AG20443 (cell line): ENCODE measurements around the gene XYLT1.

Experiments
- DNase-seq: peaks from one replicate; pipeline ENCODE4 v3.0.0; 2012; ENCODE audit warnings: low spot score, mixed read lengths

Gene XYLT1

DNA sequence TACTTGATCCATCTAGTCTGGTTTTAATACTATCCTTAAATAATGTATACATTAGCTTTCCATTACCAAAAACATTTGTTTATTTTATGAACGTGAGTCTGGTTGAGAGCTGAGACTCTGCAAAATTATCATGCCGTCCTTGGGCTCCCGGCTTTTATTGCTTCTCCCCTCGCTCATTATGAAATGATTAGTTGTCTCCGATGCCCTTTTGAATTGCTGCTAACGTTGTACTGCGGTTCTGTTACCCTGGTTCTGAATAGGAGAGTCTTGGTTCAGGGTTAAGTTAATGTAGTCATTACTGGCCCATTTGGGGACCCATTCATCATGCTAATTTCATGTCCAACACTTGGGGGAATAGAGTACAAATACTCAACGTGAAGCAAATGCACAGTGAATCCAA lies 12.8 kb downstream of the XYLT1 start:
- no peak for DNase-seq

GRCh38 chr16:17457513-17457912 lies 13.2 kb downstream of the XYLT1 start:
- no peak for DNase-seq

DNA sequence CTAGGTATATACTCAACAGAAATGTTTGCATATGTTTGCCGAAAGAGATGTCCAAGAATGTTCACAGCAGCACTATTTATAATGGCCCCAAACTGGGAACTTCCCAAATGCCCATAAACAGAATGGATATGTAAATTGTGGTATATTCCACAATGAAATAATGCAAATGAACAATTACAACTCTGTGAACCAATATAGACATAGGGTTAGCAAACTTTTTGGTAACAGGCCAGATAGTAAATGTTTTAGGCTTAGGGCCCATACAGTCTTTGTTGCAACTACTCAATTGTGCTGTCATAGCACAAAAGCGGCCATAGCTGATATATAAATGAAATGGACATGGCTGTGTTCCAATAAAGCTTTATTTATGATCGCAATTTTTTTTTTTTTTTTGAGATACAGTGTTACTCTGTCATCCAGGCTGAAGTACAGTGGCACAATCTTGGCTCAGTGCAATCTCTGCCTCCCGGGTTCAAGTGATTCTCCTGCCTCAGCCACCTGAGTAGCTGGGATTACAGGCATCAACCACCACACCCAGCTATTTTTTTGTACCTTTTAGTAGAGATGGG lies 16.5 kb downstream of the XYLT1 start:
- no peak for DNase-seq

- no peak for DNase-seq
These were observed 17.3 kb downstream of the XYLT1 start for GRCh38 chr16:17453364-17454038.

DNA sequence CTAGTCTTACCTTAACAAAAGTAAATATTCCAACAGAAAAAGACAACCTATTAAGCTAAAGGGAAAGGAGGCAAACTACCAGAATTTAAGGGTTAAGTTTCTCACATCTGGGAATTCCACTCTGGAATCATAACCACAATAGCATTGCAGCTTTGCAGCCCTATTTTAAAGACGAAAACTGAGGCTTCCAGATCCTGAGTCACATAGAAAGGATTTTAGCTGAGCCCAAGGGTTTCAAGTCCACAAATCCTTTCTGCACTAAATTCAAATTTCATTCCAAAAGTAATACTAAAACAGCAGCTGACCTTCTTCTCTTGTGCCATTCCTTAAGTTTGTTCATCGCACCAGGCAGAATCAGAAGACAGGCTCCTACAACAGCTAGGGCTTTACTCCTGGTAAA lies 17.8 kb downstream of the XYLT1 start:
- DNase-seq: peak; percentile 58

GRCh38 chr16:17451843-17452242 lies 18.9 kb downstream of the XYLT1 start:
- no peak for DNase-seq

GRCh38 chr16:17450291-17450690 lies 20.5 kb downstream of the XYLT1 start:
- DNase-seq: no peak

DNA sequence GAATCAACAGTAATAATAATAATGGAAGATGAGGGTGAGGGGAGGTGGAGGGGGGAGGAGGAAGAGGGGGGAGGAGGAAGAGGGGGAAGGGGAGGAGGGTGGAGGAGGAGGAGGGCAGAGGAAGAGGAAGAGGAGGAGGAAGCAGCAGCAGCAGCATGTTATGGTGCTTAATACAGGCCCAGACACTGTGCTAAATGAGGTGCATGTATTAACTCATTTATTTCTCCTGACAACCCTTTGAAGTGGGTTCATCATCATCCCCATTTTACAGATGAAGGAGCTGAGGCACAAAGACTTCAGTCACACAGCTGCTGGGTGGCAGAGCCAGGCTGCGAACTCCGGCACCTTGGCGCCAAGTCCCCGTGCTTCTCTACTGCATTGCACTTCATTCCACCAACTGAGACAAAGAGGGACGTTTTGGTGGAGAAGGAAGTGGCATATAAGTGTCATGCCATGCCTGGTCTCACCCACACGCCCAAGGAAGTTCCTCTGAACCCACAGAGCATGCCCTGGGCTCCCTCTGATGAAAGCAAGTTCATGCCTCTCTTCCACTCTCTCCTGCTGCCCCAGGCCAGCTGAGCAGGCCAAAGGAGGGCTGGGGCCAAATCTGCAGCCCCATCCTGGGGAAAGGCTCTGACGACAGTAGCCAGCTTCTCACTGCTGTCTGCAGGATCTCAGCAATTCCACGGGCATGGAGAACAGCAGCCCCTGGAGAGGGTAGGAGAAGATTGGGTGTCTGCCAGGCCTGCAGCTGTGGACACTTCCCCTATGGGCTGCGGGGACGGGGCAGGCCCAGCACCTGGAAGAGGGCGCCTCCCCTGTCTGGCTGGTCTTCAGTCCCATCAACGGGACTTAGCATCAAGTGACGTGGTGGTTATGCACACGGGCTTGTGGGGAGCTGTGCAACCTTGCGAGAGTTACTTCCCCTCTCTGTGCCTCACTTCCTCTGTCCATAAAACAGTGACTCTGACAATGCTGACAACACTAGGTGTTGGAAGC lies 21.8 kb downstream of the XYLT1 start:
- no peak for DNase-seq

- no peak for DNase-seq
These were observed 23.6 kb downstream of the XYLT1 start for GRCh38 chr16:17447101-17447569.

DNA sequence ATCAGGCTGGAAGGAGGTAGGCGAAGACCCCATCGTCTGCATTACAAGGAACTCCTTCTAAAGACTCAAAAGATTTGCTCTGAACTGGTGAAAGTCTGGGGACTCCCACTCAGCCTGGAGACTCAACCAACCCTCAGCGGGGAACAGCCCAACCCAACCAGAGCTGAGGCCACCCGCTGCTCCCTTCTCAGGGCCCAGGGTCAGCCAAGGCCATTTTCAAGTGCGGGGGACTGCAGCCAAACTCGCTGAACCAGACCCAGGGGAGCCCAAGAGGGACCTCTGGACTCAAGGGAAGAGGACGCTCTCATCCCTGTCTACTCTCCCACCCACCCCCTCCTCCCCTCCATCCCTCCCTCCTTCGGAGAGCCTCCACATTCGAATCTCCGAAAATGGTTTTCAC lies 24.1 kb downstream of the XYLT1 start:
- DNase-seq: no peak

GRCh38 chr16:17445421-17445820 lies 25.3 kb downstream of the XYLT1 start:
- DNase-seq: no peak

DNA sequence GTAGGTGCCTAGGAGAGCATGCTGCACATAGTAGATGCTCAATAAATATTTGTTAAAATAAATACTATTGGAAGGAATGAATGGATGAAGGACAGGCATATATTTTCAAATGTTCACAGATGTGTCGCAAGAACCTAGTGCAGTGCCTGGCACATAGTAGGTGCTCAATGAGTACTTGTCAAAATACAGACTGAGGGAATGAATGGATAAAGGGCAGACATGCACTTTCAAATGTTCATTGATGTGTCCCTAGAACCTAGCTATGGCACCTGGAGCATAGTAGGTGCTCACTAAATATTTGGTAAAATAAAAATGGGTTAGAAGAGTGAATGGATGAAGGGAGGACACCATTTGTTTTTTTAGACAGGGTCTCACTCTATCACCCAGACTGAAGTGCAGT lies 26.1 kb downstream of the XYLT1 start:
- DNase-seq: no peak

- no peak for DNase-seq
These were observed 30.6 kb downstream of the XYLT1 start for GRCh38 chr16:17440131-17440530.

- DNase-seq: no peak
These were observed 31.2 kb downstream of the XYLT1 start for GRCh38 chr16:17439580-17439979.

- no peak for DNase-seq
These were observed 32.8 kb downstream of the XYLT1 start for GRCh38 chr16:17437981-17438380.

DNA sequence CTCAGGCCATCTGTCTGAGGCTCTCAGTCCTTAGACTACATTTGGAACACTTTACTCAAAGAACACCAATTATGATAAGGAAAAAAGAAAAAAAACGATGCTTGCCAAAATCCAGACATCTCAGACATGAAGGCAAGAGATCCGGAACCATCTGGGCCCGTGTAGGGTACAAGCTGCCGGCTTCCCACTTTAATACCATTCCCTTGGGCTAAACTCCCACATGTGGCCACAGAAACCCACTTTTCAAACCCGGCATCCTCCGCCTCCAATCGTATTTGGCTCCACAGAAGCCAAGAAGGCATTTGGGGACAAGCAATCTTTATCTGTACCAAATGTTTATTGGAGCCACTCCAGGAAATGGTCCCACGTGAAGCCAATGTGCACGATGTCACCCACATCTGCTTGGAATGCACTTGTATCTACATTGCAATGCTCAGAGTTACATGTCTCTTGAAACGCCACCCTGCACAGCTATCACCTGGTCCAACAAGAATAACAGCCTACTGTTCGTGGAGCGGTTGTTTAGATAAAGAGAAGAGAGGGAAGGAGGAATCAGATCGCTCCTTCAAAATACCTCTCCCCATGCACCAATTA lies 33.5 kb downstream of the XYLT1 start:
- no peak for DNase-seq

- no peak for DNase-seq
These were observed 35.4 kb downstream of the XYLT1 start for GRCh38 chr16:17435318-17435717.

- no peak for DNase-seq
These were observed 36.9 kb downstream of the XYLT1 start for GRCh38 chr16:17433577-17434451.

DNA sequence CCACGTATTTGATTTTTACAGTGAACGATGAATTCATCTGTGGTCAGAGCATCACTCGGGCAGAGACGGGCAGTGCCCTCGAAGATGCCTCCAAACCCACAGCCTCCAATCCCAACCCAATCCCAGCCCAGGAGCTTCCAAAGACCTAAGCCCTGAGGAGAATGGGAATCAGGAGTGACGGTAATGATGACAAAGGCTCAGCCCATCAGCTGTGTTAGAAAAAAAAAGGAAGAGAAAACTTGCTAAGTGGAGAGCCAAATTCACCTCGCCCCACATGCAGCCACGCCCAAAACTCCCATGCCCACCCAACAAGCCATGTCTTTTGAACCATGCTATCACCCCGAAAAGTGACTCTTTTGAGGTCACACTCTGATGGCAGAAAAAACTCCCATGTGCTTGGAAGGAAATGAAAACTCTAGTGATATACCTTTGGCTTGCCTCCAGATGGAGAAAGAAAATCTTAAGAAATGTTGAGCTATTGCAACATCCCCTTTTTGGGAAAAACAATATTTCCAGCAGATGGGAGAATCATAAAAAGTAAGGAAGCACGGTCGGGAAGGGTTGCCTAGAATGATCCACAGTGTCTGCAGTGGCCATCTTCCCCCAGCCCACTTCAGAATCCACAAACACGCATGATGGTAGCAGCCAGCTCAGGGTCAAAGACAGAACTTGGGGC lies 37.7 kb downstream of the XYLT1 start:
- DNase-seq: peak; percentile 47

GRCh38 chr16:17431968-17432625 lies 38.7 kb downstream of the XYLT1 start:
- no peak for DNase-seq
